BJ (cell line): ENCODE measurements around the gene SMARCD3. TPM values are rescaled to one million over a fixed set of nuclear protein-coding genes. Genes with fewer than 3 reads are reported as not detected.

Experiments
- CTCF ChIA-PET: fragments of 350-600 bp; formaldehyde crosslinking; extraction: SDS; loops from one replicate; lab custom pipeline; 2021; ENCODE audit warnings: antibody characterized with exemption, inconsistent platforms; lab: Yijun Ruan, JAX
- POLR2A ChIA-PET: fragments of 300-600 bp; sonication (Branson Sonifier 250); formaldehyde crosslinking; extraction: SDS; loops from one replicate; lab custom pipeline; 2021; ENCODE audit warnings: antibody characterized with exemption; lab: Charles Lee
- DNase-seq: peaks from one replicate; pipeline ENCODE4 v3.0.0-alpha.2; 2011; ENCODE audit warnings: low read depth
- H3K27me3 ChIP-seq: 2 replicates; pipeline ENCODE4 v1.6.0; 2011; ENCODE audit warnings: low read length; ENCODE audit not compliant: control insufficient read depth, insufficient read depth
- H3K36me3 ChIP-seq: 2 replicates; pipeline ENCODE4 v1.5.1; 2011; ENCODE audit warnings: low read length; ENCODE audit not compliant: control insufficient read depth, insufficient read depth
- H3K4me3 ChIP-seq: 2 replicates; pipeline ENCODE4 v1.5.1; 2011; ENCODE audit warnings: low read depth, mild to moderate bottlenecking, control low read depth, low read length
- CTCF ChIP-seq: IDR thresholded peaks from 2 replicates; pipeline ENCODE4 v1.5.1; 2011; ENCODE audit warnings: low read depth, mild to moderate bottlenecking, control low read depth, inconsistent platforms, low read length, moderate library complexity; ENCODE audit not compliant: insufficient read depth
- polyA plus RNA-seq: library from polyadenylated mRNA; depleted of rRNA; stranded (reverse); fragments of >200 nt; gene quantifications from 2 replicates; pipeline ENCODE4 v1.2.3, GENCODE V29; 2011

The SMARCD3 gene
- polyA plus RNA-seq, 1 experiment = 46.6 TPM

- POLR2A ChIA-PET = no interaction called here
- no peak for TF ChIP-seq CTCF
- CTCF ChIA-PET = interaction anchor here (0.7 to 1.2 kb wide), 2 partner anchors 11 to 202 kb away, joined by 3 read pairs; no protein-coding TSS in a partner anchor
- DNase-seq = no peak
- H3K4me3 ChIP-seq = no peak overlapping the region
- H3K36me3 ChIP-seq = no peaks in the 10 kb centered on the region
- peaks cover 8% of the 10 kb centered on the region for H3K27me3 ChIP-seq
Observed at GRCh38 chr7:151280388-151281019, 32.0 kb upstream of the SMARCD3 start.

- TF ChIP-seq CTCF = no peak
- H3K27me3 ChIP-seq = peaks cover 7% of the 10 kb centered on the region
- POLR2A ChIA-PET = no interaction called here
- CTCF ChIA-PET = no interaction called here
- H3K4me3 ChIP-seq = no peak overlapping the region
- DNase-seq = no peak
- no peaks in the 10 kb centered on the region for H3K36me3 ChIP-seq
Observed at GRCh38 chr7:151279868-151280267, 31.4 kb upstream of the SMARCD3 start.

- TF ChIP-seq CTCF = no peak
- DNase-seq = no peak
- CTCF ChIA-PET = no interaction called here
- Histone ChIP-seq H3K36me3 (no peaks in the 10 kb centered on the region), H3K4me3 (no peak overlapping the region), H3K27me3 (peaks cover 7% of the 10 kb centered on the region)
- POLR2A ChIA-PET = no interaction called here
Observed at GRCh38 chr7:151278949-151279348, 30.5 kb upstream of the SMARCD3 start.

DNA sequence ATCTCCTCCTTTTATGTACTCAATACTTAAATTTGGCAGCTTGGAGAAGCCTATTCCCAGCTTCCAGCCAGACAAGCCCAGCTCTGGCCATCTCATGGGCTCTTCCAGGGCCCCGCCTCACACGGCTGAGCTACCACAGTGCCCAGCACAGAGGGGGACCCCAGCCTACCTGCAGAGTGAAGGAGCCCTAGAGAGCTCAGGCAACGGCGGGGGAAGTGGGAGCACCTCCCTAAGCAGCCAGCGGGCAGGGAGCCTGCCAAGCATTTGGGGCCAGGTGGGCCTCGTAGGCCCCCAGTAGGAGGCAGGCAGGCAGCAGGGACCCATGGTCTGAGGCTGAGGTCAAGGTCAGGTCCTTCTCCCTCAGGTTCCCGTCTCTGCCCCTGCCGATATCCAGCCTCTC, 29.1 kb upstream of the SMARCD3 start:
- peaks cover 7% of the 10 kb centered on the region for H3K27me3 ChIP-seq
- no peaks in the 10 kb centered on the region for H3K36me3 ChIP-seq
- H3K4me3 ChIP-seq = no peak overlapping the region
- CTCF ChIA-PET = interaction anchor here (0.8 kb wide), 1 partner anchor 171 kb away, joined by 3 read pairs; no protein-coding TSS in a partner anchor
- no peak for TF ChIP-seq CTCF
- no peak for DNase-seq
- POLR2A ChIA-PET = no interaction called here

DNA sequence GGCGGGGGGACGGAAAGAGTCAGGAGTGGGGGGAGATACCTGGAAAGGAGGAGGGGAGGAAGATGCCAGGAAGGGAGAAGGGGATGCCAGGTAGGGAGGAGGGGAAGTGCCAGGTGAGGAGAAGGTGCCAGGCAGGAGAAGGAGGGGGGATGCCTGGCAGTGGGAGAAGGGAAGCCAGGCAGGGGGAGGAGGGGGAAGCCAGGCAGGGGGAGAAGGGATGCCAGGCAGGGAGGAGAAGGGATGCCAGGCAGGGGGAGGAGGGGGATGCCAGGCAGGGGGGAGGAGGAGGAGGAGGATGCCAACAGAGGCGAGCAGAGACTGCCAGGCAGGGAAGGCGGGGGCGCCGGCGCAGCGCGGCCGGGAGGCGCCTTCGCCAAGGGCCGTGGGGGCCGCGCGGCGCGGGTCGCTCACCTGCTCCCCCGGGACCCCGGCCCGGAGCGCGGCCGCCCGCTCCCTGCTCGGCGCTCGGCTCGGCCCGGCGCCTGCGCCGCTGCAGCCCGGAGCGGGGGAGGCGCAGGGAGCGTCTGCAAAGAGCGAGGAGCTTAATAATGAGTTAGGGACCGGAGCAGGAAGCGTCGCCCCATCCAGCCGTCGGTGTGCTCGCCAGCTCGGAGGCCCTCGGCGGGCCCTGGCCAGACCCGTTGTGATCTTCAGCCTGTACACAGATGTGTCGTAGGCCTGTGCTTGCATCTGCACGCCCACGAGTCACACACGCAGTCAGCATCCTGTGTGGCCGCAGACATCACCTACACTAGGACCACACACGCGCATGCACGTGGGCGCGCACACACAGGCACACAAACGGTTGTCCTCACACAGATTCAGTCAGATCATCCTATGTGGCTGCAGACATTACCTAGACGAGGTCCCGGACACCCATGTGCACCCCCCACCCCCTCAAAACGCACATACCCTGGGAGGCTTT, 28.4 kb upstream of the SMARCD3 start:
- TF ChIP-seq CTCF = no peak
- Histone ChIP-seq H3K36me3 (no peaks in the 10 kb centered on the region), H3K4me3 (peak overlapping the region; percentile 58), H3K27me3 (peaks cover 6% of the 10 kb centered on the region)
- no peak for DNase-seq
- ChIA-PET CTCF (interaction anchor here (0.8 kb wide), 1 partner anchor 171 kb away, joined by 3 read pairs; no protein-coding TSS in a partner anchor), POLR2A (no interaction called here)
